ENCODE measurements around the gene ANKIB1.
A peak's percentile ranks its signal among the peaks of the same experiment; 100 is the strongest.
"Not testable (repeated sequence)": the region's sequence is repeated elsewhere in the genome, so short reads cannot be mapped to it uniquely, and the experiment has no call there.

The ANKIB1 gene

GRCh38 chr7:92409357-92409756 lies 163.6 kb downstream of the ANKIB1 start:
- no peak for DNase-seq

- DNase-seq = not testable (repeated sequence)
These were observed 164.4 kb downstream of the ANKIB1 start for GRCh38 chr7:92410162-92410561.

GRCh38 chr7:92412745-92413144 lies 167.0 kb downstream of the ANKIB1 start:
- DNase-seq = no peak

- no peak for DNase-seq
These were observed 167.8 kb downstream of the ANKIB1 start for GRCh38 chr7:92413550-92413949.

- no peak for DNase-seq
These were observed 169.5 kb downstream of the ANKIB1 start for GRCh38 chr7:92415225-92415624.

GRCh38 chr7:92417913-92418312 lies 172.1 kb downstream of the ANKIB1 start:
- no peak for DNase-seq

- DNase-seq = peak; percentile 5 to 54
These were observed 176.1 kb downstream of the ANKIB1 start for GRCh38 chr7:92421676-92422435.

GRCh38 chr7:92422926-92423325 lies 177.2 kb downstream of the ANKIB1 start:
- DNase-seq = no peak

GRCh38 chr7:92423710-92424131 lies 177.9 kb downstream of the ANKIB1 start:
- DNase-seq = no peak

- peak in 1 of 2 experiments; percentile 33 for DNase-seq
These were observed 179.7 kb downstream of the ANKIB1 start for GRCh38 chr7:92425311-92425947.

- no peak for DNase-seq
These were observed 181.4 kb downstream of the ANKIB1 start for GRCh38 chr7:92427193-92427592.

GRCh38 chr7:92432299-92432946 lies 186.6 kb downstream of the ANKIB1 start:
- DNase-seq = no peak

- no peak for DNase-seq
These were observed 187.2 kb downstream of the ANKIB1 start for GRCh38 chr7:92433019-92433418.

- DNase-seq = no peak
These were observed 189.8 kb downstream of the ANKIB1 start for GRCh38 chr7:92435542-92435941.

GRCh38 chr7:92436612-92437445 lies 191.1 kb downstream of the ANKIB1 start:
- DNase-seq = no peak

GRCh38 chr7:92437956-92438491 lies 192.2 kb downstream of the ANKIB1 start:
- DNase-seq = no peak

- DNase-seq = not testable (repeated sequence)
These were observed 196.9 kb downstream of the ANKIB1 start for GRCh38 chr7:92442720-92443119.

- no peak for DNase-seq
These were observed 201.1 kb downstream of the ANKIB1 start for GRCh38 chr7:92446869-92447344.

GRCh38 chr7:92447345-92448204 lies 201.8 kb downstream of the ANKIB1 start, which contains the start of gene GATAD1:
Gene GATAD1 (plus strand): TSS chr7:92447482. CDS start chr7:92447730, 248 bp downstream.
- DNase-seq = peak; percentile 84 to 90

GRCh38 chr7:92448205-92448747 lies 202.5 kb downstream of the ANKIB1 start:
- DNase-seq = peak in 1 of 2 experiments; percentile 56

Measured in NCI-H524 (cell line).